Measurements from ENCODE around the gene DAPK2.

The DAPK2 gene

DNA sequence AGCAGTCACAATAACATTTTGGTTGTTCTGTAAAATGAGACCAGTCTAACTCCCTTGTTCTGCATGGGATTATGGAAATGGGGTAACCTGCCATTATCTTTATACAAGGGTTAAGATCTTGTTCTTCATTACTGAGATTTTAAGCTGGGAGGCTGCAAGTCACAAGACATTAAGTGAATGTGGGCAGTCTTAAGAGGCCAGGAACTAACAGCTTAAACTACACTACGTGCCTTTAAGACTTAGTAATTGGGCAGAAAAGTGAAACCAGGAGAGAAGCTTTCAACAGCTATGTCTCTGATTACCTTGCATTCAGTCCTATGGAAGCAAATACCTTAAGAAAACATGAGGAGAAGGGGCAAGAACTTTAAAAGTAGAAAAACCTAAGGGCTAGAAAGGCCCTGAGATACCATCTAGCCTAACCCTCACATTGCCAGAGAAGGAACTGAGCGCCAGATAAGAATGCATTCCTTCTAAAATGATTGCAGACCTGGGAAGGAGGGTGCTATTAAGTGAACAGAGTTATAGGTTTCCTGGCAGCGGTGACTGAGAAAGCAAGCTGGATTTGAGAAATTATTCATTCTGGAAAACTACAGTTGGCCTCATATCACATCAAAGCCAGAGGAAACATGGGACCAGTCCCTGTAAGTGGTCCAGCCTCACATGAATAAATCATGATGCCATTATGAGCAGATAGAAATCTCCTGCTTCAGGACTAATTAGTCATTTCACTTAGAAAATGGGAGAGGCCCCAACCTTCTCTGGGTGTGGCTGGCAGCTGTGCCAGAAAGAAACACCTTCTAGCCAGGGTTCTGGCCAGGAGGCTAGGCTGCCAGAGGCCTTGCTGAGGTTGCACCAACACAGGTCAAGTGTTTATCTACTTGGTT is 32.9 kb downstream of the DAPK2 start:
- Histone ChIP-seq H3K9me3 (ENCODE audit: severe bottlenecking) (no peaks in the 10 kb centered on the region), H3K36me3 (no peaks in the 10 kb centered on the region), H3K4me3 (ENCODE audit: low read depth, low read length) (no peak overlapping the region), H3K27me3 (ENCODE audit: insufficient read depth, low read depth, severe bottlenecking) (no peaks in the 10 kb centered on the region), H3K27ac (no peak overlapping the region)
- DNase-seq: no peak
- TF ChIP-seq, protein P1, sequence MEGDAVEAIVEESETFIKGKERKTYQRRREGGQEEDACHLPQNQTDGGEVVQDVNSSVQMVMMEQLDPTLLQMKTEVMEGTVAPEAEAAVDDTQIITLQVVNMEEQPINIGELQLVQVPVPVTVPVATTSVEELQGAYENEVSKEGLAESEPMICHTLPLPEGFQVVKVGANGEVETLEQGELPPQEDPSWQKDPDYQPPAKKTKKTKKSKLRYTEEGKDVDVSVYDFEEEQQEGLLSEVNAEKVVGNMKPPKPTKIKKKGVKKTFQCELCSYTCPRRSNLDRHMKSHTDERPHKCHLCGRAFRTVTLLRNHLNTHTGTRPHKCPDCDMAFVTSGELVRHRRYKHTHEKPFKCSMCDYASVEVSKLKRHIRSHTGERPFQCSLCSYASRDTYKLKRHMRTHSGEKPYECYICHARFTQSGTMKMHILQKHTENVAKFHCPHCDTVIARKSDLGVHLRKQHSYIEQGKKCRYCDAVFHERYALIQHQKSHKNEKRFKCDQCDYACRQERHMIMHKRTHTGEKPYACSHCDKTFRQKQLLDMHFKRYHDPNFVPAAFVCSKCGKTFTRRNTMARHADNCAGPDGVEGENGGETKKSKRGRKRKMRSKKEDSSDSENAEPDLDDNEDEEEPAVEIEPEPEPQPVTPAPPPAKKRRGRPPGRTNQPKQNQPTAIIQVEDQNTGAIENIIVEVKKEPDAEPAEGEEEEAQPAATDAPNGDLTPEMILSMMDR (IDR thresholded peaks at IDR 0.05; ENCODE audit: low read depth, low read length): no peak

GRCh38 chr15:64011736-64012135 is 34.5 kb downstream of the DAPK2 start:
- Histone ChIP-seq H3K27ac (no peak overlapping the region), H3K36me3 (no peaks in the 10 kb centered on the region), H3K9me3 (ENCODE audit: severe bottlenecking) (no peaks in the 10 kb centered on the region), H3K4me3 (ENCODE audit: low read depth, low read length) (no peak overlapping the region), H3K27me3 (ENCODE audit: insufficient read depth, low read depth, severe bottlenecking) (no peaks in the 10 kb centered on the region)
- DNase-seq: no peak
- TF ChIP-seq, protein P1 (IDR thresholded peaks at IDR 0.05; ENCODE audit: low read depth, low read length): no peak

DNA sequence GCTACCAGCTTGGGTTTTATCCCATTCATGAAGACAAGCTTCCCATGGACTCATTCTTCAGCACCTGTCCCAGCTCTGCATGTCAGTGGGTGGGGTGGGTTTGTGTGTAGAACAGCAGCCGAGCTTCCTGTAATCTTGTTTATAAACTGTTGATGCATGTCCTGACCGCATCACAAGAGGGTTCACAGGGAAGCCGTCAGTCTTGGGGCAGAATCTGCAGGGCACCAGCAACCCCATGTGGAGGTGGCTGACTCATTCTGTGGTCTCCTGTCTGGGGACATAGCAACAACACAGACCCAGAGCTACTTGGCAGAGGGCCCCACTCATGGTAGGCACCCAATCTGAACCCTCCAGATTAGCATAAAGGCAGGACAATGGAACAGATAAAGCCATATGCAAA is 35.6 kb downstream of the DAPK2 start:
- no peak overlapping the region for H3K4me3 ChIP-seq (ENCODE audit: low read depth, low read length)
- no peak for DNase-seq
- H3K36me3 ChIP-seq: no peaks in the 10 kb centered on the region
- no peaks in the 10 kb centered on the region for H3K9me3 ChIP-seq (ENCODE audit: severe bottlenecking)
- TF ChIP-seq, protein P1 (IDR thresholded peaks at IDR 0.05; ENCODE audit: low read depth, low read length): no peak
- no peak overlapping the region for H3K27ac ChIP-seq
- no peaks in the 10 kb centered on the region for H3K27me3 ChIP-seq (ENCODE audit: insufficient read depth, low read depth, severe bottlenecking)

DNA sequence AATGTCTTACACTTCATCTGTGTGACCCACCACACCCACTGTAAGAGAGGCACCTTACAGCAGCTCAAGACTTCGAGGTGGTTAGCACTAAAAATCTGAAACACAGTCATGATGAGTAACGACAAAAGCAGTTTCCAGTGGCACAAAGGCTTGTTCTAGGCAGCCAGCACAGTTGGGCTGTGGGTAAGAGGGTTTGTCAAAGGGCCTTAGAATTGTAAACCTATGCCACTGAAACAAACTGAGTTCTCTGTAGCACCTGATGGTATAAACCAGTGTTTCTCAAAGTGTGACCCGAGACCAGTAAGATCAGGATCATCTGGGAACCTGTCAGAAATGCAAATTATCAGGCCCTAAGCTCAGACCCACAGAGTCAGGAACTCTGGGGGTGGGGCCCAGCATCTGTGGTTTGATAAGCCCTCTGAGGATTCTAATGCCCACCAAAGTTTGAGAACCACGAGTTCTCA is 36.5 kb downstream of the DAPK2 start:
- DNase-seq: no peak
- H3K27ac ChIP-seq: no peak overlapping the region
- TF ChIP-seq, protein P1 (IDR thresholded peaks at IDR 0.05; ENCODE audit: low read depth, low read length): no peak
- no peak overlapping the region for H3K4me3 ChIP-seq (ENCODE audit: low read depth, low read length)
- no peaks in the 10 kb centered on the region for H3K27me3 ChIP-seq (ENCODE audit: insufficient read depth, low read depth, severe bottlenecking)
- H3K9me3 ChIP-seq (ENCODE audit: severe bottlenecking): no peaks in the 10 kb centered on the region
- no peaks in the 10 kb centered on the region for H3K36me3 ChIP-seq

GRCh38 chr15:64009241-64009640 is 37.0 kb downstream of the DAPK2 start:
- DNase-seq: no peak
- TF ChIP-seq, protein P1 (IDR thresholded peaks at IDR 0.05; ENCODE audit: low read depth, low read length): no peak
- Histone ChIP-seq H3K27me3 (ENCODE audit: insufficient read depth, low read depth, severe bottlenecking) (no peaks in the 10 kb centered on the region), H3K9me3 (ENCODE audit: severe bottlenecking) (no peaks in the 10 kb centered on the region), H3K27ac (no peak overlapping the region), H3K36me3 (no peaks in the 10 kb centered on the region), H3K4me3 (ENCODE audit: low read depth, low read length) (no peak overlapping the region)

All from WERI-Rb-1 (cell line).